ENCODE data around the gene CLEC18A. TPM values are rescaled to one million over a fixed set of nuclear protein-coding genes. Genes with fewer than 3 reads are reported as not detected.

CLEC18A gene
- total RNA-seq, 1 experiment from 2014 or later, result 7.6 TPM

DNA sequence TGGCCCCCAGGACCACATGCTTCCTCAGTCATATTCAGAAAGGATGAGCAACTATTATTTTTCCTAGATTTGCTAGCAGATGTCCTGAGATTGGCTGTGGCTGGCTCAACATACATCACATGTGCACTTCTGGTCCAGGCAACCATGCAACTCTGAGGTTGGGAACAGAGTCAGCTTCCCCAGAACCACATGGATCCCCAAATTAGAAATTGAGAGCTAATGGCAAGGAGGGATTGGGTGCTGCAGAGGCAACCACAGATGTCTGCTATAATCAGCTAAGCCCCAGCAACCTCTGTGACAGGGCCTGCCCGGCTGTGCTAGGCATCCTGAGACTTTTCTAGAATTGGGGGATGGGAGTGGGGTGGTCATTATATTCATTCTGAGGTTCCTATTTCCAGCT is 33.8 kb upstream of the CLEC18A start:
- intact Hi-C loops (cut with micrococcal nuclease; ENCODE audit: unreplicated experiment), result no loop called here
- Histone ChIP-seq H3K36me3 (ENCODE audit: insufficient read depth, low read length, poor library complexity, severe bottlenecking) (no peaks in the 10 kb centered on the region), H3K4me3 (ENCODE audit: low read depth, low read length, poor library complexity, severe bottlenecking) (no peak overlapping the region), H3K4me1 (ENCODE audit: insufficient read depth, low read length, poor library complexity, severe bottlenecking) (no peaks in the 10 kb centered on the region), H3K27me3 (replicated peaks; ENCODE audit: insufficient read depth, low read depth, low read length, poor library complexity) (no peaks in the 10 kb centered on the region), H3K9me3 (ENCODE audit: low read depth, low read length, poor library complexity, severe bottlenecking) (no peaks in the 10 kb centered on the region), H3K27ac (ENCODE audit: low read depth, low read length, poor library complexity, severe bottlenecking) (no peak overlapping the region)
- POLR2A ChIA-PET (ENCODE audit: low non-redundant PET), result interaction anchor here (0.6 kb wide), 1 partner anchor 1062 kb away, joined by 3 read pairs; no protein-coding TSS in a partner anchor
- DNase-seq (ENCODE audit: low spot score), result no peak
- TF ChIP-seq EZH2 (IDR thresholded peaks at IDR 0.05; ENCODE audit: borderline replicate concordance, low read depth, low read length, poor library complexity, severe bottlenecking), result no peak
- no peak for TF ChIP-seq CTCF (conservative IDR thresholded peaks at IDR 0.05; ENCODE audit: low read depth, low read length)
- BruUV-seq (replicated peaks), result no TSS peak
- CTCF ChIA-PET, result no interaction called here

DNA sequence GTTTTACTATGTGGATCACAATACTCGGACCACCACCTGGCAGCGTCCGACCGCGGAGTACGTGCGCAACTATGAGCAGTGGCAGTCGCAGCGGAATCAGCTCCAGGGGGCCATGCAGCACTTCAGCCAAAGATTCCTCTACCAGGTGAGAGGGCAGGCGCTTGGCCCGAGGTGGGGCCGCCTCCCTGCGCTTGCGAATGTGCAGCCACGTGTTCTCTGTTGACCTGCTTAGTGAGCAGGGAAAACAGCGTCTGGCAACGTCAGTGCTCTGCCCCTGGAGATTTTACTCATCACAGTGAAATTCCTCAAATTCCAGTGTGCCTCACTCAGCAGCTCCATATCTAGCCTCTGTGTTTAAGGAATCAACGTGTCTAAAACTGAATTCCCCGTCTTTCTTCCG is 33.4 kb upstream of the CLEC18A start:
- no peaks in the 10 kb centered on the region for H3K27me3 ChIP-seq (replicated peaks; ENCODE audit: insufficient read depth, low read depth, low read length, poor library complexity)
- TF ChIP-seq CTCF (conservative IDR thresholded peaks at IDR 0.05; ENCODE audit: low read depth, low read length) (no peak), EZH2 (IDR thresholded peaks at IDR 0.05; ENCODE audit: borderline replicate concordance, low read depth, low read length, poor library complexity, severe bottlenecking) (no peak)
- intact Hi-C loops (cut with micrococcal nuclease; ENCODE audit: unreplicated experiment), result no loop called here
- no TSS peak for BruUV-seq (replicated peaks)
- no peaks in the 10 kb centered on the region for H3K4me1 ChIP-seq (ENCODE audit: insufficient read depth, low read length, poor library complexity, severe bottlenecking)
- no peaks in the 10 kb centered on the region for H3K36me3 ChIP-seq (ENCODE audit: insufficient read depth, low read length, poor library complexity, severe bottlenecking)
- no peaks in the 10 kb centered on the region for H3K9me3 ChIP-seq (ENCODE audit: low read depth, low read length, poor library complexity, severe bottlenecking)
- H3K4me3 ChIP-seq (ENCODE audit: low read depth, low read length, poor library complexity, severe bottlenecking), result no peak overlapping the region
- POLR2A ChIA-PET (ENCODE audit: low non-redundant PET), result interaction anchor here (0.6 kb wide), 1 partner anchor 1063 kb away, joined by 3 read pairs; no protein-coding TSS in a partner anchor
- peak; percentile 53 for DNase-seq (ENCODE audit: low spot score)
- CTCF ChIA-PET, result no interaction called here
- no peak overlapping the region for H3K27ac ChIP-seq (ENCODE audit: low read depth, low read length, poor library complexity, severe bottlenecking)

DNA sequence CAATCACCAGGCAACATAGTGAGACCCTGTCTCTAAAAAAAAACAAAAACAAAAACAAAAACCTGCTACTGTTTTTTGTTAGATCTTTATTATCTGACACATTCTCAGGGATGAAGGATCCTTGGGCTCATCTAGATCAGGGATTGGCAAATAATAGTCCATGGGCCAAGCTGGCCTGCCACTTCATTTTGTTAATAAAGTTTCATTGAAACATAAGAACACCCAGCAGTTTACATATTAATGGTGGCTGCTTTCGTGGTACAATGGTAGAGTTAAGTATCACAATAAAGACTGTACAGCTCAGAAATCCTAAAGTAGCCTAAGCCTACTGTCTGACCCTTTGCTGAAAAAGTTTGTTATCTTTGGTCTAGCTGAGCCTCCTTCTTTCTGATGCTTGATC is 32.9 kb upstream of the CLEC18A start:
- intact Hi-C loops (cut with micrococcal nuclease; ENCODE audit: unreplicated experiment), result no loop called here
- BruUV-seq (replicated peaks), result no TSS peak
- no peak for TF ChIP-seq CTCF (conservative IDR thresholded peaks at IDR 0.05; ENCODE audit: low read depth, low read length)
- no peak for TF ChIP-seq EZH2 (IDR thresholded peaks at IDR 0.05; ENCODE audit: borderline replicate concordance, low read depth, low read length, poor library complexity, severe bottlenecking)
- Histone ChIP-seq H3K27me3 (replicated peaks; ENCODE audit: insufficient read depth, low read depth, low read length, poor library complexity) (no peaks in the 10 kb centered on the region), H3K27ac (ENCODE audit: low read depth, low read length, poor library complexity, severe bottlenecking) (no peak overlapping the region), H3K4me3 (ENCODE audit: low read depth, low read length, poor library complexity, severe bottlenecking) (no peak overlapping the region), H3K9me3 (ENCODE audit: low read depth, low read length, poor library complexity, severe bottlenecking) (no peaks in the 10 kb centered on the region), H3K4me1 (ENCODE audit: insufficient read depth, low read length, poor library complexity, severe bottlenecking) (no peaks in the 10 kb centered on the region), H3K36me3 (ENCODE audit: insufficient read depth, low read length, poor library complexity, severe bottlenecking) (no peaks in the 10 kb centered on the region)
- DNase-seq (ENCODE audit: low spot score), result no peak
- POLR2A ChIA-PET (ENCODE audit: low non-redundant PET), result no interaction called here
- CTCF ChIA-PET, result no interaction called here
